GM19328 (cell line): ENCODE results near the gene MCL1.

Experiments
- ATAC-seq: cut with Tn5 transposase; IDR thresholded peaks from one replicate; pipeline ENCODE4 v1.9.1; 2021; ENCODE audit warnings: mild to moderate bottlenecking, moderate library complexity; ENCODE audit not compliant: unreplicated experiment

Gene MCL1

DNA sequence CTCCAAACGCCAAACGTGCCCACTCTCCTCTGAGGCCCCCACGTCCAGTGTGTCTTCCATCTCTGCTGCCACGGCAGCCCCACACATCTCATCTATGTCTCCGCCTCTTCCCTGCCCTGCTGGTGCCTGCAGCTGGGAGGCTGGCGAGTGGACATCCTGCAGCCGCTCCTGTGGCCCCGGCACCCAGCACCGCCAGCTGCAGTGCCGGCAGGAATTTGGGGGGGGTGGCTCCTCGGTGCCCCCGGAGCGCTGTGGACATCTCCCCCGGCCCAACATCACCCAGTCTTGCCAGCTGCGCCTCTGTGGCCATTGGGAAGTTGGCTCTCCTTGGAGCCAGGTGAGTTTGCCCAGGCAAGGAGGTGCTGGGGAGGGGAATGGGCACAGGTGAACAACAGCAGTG lies 21.6 kb downstream of the MCL1 start:
- ATAC-seq = no peak

DNA sequence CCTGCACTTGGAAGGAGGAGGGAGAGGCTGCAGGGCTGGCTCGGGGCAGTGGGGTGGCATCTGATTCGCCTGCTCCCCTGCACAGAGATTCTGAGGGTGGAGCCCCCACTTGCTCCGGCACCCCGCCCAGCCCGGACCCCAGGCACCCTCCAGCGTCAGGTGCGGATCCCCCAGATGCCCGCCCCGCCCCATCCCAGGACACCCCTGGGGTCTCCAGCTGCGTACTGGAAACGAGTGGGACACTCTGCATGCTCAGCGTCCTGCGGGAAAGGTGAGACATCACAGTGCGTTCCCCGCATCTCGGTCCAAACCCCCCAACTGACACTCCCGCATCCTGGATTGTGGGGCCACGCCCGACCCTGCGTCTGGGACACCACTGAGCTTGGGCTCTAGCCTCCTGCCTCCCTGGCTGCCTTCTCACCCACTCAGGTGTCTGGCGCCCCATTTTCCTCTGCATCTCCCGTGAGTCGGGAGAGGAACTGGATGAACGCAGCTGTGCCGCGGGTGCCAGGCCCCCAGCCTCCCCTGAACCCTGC lies 22.3 kb downstream of the MCL1 start:
- no peak for ATAC-seq

DNA sequence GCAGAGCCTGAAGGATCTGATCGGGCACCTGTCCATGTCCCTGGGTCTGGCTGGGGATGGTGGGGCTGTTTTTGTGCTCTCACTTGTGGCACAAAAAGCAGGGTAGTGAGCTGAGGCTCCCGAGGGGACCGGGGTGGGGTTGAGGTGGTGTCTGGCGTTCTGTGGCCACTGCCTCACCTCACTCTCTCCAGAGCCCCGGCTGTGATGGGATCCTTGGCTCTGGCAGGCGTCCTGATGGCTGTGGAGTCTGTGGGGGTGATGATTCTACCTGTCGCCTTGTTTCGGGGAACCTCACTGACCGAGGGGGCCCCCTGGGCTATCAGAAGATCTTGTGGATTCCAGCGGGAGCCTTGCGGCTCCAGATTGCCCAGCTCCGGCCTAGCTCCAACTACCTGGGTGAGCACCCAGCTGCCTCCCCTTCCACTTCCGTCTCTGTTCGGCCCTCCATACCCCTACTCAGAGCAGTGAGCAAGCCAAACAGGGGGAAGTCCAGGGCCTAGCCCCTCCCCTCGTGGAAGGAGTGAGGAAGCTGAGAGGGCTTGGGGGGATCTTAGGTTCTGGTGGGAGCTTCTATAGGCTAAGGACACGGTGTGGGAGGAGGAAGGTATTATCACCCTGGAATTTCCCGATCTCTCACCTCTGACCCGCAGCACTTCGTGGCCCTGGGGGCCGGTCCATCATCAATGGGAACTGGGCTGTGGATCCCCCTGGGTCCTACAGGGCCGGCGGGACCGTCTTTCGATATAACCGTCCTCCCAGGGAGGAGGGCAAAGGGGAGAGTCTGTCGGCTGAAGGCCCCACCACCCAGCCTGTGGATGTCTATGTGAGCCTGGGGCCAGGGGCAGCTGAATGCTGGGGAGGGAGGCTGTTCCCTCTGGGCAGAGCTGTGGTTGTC lies 23.2 kb downstream of the MCL1 start:
- no peak for ATAC-seq

DNA sequence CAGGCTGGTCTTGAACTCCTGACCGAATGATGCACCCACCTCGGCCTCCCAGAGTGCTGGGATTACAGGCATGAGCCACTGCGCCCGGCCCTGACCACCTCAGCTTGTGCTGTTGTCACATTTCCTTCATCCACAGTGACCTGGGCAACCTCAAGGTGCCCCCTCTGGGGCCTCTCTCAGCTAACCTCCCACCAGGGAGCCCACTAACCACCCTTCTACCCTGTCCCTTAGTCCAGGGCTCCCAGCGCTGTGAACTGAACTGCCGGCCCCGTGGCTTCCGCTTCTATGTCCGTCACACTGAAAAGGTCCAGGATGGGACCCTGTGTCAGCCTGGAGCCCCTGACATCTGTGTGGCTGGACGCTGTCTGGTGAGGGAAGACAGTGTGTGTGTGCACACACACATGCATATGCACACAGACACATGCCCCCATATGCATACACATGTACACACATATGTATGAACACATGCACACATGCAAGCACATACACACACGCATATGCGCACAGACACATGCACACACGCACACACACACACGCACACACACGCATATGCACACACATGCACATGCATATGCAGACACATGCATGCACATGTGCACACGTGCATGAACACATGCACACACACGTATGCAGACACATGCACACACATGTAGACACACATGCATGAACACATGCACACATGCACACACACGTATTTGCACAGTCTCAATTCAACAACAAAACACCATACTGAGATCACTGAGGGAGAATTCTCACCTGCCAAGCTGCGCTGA lies 24.0 kb downstream of the MCL1 start:
- ATAC-seq = no peak

DNA sequence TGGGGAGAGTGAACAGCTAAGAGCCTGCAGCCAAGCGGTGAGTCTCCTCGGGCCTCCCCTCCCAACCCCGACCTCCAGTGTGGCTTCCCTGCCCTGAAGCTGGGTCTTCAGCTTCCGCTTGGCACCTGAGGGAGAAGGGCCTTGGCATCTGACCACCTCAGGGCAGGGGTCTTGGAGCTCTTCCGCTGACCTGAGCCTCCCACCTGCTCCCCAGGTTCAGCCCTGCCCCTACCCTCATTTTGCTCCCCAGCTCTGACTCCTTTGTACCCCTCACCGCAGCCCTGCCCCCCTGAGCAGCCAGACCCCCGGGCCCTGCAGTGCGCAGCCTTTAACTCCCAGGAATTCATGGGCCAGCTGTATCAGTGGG lies 25.3 kb downstream of the MCL1 start:
- ATAC-seq = no peak

DNA sequence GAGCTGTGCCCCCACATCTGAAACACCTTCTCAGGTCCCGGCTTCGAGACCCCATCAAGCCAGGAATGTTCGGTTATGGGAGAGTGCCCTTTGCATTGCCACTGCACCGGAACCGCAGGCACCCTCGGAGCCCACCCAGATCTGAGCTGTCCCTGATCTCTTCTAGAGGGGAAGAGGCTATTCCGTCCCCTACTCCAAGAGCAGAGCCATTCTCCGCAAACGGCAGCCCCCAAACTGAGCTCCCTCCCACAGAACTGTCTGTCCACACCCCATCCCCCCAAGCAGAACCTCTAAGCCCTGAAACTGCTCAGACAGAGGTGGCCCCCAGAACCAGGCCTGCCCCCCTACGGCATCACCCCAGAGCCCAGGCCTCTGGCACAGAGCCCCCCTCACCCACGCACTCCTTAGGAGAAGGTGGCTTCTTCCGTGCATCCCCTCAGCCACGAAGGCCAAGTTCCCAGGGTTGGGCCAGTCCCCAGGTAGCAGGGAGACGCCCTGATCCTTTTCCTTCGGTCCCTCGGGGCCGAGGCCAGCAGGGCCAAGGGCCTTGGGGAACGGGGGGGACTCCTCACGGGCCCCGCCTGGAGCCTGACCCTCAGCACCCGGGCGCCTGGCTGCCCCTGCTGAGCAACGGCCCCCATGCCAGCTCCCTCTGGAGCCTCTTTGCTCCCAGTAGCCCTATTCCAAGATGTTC lies 25.9 kb downstream of the MCL1 start:
- no peak for ATAC-seq

DNA sequence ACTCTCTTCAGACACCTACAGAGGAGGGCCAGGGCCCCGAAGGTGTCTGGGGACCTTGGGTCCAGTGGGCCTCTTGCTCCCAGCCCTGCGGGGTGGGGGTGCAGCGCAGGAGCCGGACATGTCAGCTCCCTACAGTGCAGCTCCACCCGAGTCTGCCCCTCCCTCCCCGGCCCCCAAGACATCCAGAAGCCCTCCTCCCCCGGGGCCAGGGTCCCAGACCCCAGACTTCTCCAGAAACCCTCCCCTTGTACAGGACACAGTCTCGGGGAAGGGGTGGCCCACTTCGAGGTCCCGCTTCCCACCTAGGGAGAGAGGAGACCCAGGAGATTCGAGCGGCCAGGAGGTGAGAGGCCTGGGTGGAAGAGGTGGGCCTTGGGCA lies 26.5 kb downstream of the MCL1 start:
- no peak for ATAC-seq

DNA sequence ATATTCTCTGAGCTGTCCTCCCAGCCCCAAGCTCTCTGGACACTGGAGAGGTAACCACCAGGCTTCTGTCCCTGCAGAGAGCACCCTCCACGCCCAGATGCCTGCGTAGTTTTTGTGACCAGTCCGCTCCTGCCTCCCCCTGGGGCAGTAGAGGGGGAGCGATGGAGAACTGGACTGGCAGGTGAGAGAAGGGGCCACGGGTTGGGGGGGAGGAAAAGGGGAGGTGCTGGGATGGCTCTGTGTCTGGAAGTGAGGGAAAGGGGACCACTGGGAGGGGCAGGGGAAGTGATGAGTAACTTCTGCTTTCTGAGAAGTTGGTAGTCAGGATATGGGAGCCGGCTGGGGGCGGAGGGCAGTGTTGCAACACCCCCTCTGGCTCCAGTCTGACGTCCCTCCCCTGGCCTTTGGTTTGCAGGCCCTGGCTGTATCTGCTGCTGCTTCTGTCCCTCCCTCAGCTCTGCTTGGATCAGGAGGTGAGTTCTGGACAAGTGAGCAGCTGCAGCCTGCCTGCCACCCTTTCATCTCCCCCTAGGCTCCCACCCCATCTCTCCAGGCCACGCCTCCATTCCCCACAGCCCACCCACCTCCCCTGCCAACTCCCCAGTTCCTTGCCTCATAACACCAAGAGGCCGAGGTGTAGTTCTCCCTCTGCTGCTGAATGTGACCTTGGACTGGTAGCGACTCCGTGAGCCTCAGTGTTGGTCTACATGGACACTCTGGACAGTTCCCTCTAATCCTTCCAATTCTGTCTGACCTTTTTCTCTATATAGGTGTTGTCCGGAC lies 27.1 kb downstream of the MCL1 start:
- ATAC-seq = no peak

DNA sequence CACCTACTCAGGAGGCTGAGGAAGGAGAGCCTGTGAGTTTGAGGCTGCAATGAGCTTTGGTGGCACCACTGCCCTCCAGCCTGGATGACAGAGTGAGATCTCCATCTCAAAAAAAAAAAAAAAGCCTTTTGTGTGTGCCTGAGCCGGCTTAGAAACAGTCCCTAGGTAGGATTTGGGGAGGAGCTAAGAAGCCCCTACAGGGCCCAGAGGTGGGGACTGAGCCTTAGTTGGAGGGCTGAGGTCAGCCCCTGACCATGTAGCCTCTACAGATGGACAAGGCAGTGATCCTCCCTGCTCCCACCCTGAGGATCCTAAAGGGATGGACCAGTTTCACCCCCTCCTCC lies 27.7 kb downstream of the MCL1 start:
- no peak for ATAC-seq

DNA sequence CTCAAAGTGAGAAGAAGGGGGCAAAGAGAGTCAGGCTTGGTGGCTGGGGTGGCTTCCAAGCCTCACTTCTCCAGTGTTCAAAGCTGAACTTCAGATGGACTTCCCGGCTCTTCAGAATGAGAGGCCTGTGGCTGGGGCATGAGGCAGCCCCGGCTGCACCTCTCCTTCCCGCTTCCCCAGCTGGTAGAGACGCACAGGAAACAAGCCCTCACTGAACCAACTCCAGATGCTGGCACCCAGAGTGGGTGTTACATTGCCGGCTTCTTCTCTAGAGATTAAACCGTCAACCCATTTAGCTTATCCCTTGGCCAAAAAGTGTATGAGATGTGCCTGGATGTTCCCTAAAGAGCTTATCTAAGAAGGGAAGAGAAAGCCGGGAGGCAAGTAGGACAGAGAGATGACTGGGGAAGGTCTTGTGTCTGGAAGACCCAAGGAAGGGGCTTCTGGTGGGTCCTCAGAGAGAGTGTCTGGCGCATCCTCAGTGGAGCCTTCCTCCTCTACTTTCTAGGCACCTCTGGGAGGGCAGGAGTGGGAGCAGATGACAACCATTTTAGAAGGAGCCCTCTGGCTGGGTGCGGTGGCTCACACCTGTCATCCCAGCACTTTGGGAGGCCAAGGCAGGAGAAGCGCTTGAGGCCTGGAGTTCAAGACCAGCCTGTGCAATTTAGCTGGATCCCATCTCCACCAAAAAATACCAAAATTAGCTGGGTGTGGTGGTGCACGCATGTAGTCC lies 28.2 kb downstream of the MCL1 start:
- ATAC-seq = no peak

DNA sequence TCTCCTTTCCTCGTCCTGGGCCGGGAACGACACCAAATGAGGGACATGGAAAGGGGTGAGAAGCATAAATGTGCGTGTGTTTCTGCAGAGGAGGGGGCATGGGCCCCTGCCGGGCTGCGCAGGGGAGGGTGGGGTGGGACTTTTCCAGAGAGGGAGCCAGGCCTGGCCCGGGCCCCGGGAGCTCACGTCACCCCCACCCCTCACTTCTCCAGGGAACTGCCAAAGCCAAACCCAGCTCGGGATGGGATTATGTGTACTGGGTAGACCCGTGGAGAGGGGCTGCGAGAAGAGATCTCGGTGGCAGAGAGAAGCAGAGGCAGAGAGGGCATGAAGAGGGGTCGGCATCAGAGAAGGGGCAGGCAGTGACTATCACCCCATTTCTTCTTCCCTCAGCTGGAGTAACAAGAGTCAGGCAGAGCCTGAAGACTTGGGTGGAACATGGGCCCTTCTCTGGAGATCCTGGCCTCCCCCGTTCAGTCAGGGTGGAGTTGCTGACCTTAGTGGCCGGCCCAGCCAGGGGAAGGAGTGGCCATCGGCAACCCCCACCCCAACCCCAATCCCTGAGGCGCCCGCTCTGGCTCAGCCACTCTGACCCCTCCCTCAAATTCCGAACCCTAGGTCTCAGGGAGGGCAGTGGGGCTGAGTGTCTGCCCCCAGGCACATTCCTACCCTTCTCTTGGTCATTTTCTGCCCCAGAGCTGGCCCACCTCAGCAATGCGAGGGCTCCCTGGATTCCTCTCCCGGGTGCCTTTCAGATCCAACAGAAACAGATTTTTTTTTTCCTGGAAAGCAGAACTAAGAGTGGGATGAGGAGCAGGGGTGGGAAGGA lies 29.0 kb downstream of the MCL1 start:
- ATAC-seq = no peak

DNA sequence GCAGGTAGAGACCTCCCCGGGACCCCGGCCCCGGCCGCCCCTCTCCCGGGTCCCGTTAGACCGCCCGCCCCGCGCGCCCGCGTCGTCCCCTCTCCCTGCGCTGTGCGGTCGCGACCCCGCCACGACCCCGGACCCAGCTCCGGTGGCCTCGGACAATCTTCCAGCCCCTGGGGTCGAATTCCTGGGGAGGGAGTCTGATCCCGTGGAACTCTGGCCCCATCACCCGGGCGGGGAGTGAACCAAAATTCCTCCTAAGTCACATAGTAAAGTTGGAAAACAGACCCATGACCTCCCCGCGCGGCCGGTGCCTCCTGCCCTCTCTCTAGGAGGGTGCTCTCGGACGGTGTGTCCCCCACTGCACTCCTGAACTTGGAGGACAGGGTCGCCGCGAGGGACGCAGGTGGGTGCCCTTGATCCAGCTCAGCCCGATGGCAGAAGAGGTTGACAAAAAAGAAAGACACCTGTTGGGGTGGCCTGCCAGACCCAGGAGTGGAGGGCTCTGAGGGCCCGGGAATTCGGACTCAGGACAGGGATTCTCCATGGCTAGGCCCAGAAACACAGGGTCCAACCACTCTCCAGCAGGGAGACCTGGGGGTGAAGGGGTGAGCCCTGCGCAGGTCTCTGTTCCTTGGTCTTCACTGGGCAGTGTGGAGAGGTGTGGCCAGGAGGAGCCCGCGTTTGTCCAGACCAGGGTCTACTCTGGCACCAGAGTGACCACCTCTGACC lies 29.8 kb downstream of the MCL1 start:
- ATAC-seq = no peak

DNA sequence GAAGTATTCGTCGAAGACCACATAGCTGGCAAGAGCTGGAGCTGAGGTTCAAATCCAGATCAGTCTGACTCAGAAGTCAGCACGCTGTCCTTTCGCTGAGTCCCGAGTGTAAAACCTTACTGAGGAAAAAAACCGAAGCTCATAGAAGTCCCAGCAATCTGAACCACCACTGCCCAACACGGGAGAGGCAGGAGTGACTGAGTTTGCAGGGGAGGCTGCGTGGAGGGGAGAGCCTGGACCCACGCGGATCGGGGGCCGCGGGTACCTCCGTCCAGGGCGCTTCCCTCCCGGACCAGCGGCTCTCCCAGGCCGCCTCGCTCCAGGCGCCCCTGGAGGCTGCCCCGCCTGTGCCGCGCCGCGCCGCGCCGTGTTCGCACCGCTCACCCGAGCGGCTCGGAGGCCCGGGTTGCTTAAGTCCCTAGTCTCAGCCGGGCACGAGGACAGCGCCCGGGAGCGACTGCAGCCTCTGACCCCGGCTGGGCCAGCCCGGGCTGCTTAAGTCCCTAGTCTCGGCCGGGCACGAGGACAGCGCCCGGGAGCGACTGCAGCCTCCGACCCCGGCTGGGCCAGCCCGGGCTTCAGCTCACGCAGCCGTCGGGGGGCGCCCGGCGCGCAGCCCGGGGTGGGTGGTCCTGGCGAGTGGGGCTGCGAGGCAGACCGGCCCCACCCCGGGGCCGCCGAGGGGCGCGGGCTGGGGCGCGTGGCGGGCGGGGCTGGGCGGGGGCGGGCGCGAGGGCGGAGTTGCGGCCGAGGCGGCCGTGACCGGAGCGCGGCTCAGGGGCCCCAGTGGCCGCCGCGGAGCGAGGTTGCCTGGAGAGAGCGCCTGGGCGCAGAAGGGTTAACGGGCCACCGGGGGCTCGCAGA lies 30.5 kb downstream of the MCL1 start, which contains the start of gene ADAMTSL4:
Gene ADAMTSL4, plus strand, starts transcription at position 777 of the 864 bp plus-strand sequence. CDS start 2,881 bp downstream, outside the sequence.
- ATAC-seq = no peak

DNA sequence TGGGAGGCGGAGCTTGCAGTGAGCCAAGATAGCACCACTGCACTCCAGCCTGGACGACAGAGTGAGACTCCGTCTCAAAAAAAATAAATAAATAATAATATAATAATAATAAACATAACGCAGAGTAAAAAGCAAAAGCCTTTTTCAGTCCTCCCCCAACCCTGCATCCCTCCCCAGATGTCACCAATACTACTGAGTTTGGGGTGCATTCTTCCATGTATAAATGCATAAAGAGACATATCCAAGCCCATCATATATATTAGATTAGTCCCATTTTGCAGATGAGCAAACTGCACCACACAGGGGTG lies 31.1 kb downstream of the MCL1 start:
- ATAC-seq = no peak

DNA sequence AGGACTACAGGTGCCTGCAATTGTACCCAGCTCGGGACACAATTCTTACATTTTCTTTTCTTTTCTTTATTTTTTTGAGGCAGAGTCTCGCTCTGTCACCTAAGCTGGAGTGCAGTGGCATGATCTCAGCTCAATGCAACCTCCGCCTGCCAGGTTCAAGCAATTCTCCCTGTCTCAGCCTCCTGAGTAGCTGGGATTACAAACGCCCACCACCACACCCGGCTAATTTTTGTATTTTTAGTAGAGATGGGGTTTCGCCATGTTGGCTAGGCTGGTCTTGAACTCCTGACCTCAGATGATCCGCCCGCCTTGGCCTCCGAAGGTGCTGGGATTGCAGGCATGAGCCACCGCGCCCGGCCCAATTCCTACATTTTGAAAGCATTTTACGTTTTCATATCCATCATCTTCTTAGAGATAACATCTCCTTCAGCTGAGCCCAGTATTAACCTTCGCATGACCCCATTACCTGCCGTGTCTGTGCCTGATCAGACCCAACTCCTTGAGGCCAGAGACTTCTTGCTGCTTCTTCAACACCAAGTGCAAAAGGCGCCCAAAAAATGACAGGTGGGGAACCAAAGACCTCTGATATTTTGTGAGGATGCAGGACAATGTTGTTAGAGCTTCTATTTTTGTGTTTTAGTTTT lies 33.0 kb downstream of the MCL1 start:
- ATAC-seq = no peak

DNA sequence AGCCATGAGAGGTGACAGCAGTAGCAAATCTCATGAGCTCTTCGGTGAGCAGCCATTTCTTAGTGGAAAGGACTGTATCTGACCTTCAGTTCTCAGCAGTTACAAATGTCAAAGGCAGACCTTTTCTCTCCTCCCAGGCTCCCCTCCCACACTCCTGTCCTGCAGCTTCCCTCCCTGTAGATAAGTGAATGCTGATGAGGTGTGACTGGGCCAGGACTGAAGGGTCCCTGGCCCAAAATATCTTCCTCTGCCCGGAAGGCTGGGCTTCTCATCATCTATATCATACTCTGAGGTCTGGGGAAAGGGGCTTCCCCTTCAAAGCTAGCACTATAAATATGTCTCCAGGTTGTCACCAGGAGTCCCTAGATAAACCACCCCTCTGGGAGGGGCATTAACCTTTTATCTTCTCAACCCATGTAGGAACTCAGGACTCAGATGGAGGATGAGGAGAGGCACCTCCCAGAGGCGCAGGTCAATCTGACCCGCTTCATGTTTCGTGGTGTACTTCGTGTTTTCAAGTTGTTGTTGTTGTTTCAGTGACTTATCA lies 33.9 kb downstream of the MCL1 start:
- no peak for ATAC-seq

DNA sequence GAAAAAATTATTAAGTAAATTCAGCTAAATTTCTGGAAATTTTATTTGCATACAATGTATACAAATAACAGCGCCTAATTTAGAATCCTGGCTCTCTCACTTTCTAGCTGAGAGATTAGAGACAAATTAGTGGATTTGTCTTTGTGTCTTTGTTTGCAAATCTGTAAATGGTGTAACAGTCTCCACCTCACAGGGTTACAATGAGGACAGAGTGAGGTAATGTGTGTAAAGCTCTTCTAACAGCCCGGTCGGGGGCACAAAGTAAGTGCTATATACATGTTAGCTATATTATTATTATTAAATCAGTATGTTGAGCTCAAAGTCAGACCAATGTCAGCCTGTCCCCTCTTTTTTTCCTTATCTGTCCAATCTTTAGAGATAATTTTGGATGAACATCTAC lies 35.2 kb downstream of the MCL1 start:
- no peak for ATAC-seq
